ENCODE data around the gene FAU. TPM values are rescaled to one million over a fixed set of nuclear protein-coding genes. Genes with fewer than 3 reads are reported as not detected.

FAU gene
- polyA plus RNA-seq, 2 of the 4 experiments (the other 2 are of a cell fraction): 591 to 878 TPM

DNA sequence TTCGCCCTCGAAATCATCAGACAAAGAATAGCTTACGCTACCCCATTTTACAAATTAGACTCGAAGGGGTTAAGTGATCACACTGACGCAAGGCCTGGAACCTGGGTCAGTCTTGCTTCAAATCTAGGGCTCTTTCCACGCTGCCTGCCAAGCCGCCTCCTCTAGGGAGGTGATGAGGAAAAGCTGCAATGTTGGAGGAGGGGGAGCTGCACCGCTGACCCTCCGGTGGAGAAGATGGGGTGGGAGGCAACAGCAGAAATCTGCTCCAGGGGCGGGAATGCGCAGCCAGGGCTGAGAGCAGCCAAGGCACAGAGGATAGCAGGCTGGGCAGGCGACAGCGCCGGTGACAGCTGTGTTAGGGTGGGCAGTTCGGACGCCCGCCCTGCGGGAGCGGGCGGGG is 11.8 kb upstream of the FAU start:
- Histone ChIP-seq H3K4me1 (peaks cover 15% of the 10 kb centered on the region), H3K4me3 (peak overlapping the region; percentile 89), H3K27ac (peak overlapping the region; percentile 96 to 98), H3K9me3 (no peaks in the 10 kb centered on the region), H3K4me2 (peak overlapping the region; percentile 100)
- DNase-seq (ENCODE audit: low read depth in 1 of 2, low spot score in 1 of 2): no peak
- 1% methylated on average over 20 of the region's 20 CpGs for WGBS (ENCODE audit: missing lambda C conversion rate)
- ChIA-PET POLR2A (interaction anchor here (1.8 to 3.0 kb wide), 3 partner anchors 9 to 47 kb away, joined by 12 to 37 read pairs (median 28); partner anchors contain the start of genes CAPN1, FAU and MRPL49), CTCF (interaction anchor here (0.9 to 2.3 kb wide), 3 partner anchors 16 to 132 kb away, joined by 3 to 13 read pairs (median 3); partner anchors contain the start of genes TM7SF2 and ZNHIT2)
- no peak for TF ChIP-seq PHF8 (IDR thresholded peaks at IDR 0.05; ENCODE audit: borderline replicate concordance, low read depth)
- TF ChIP-seq REST (IDR thresholded peaks at IDR 0.05): peak; percentile 10; the same call in 1 of the 2 replicates
- FAIRE-seq: no peak
- ATAC-seq: peak in 1 of 2 experiments; percentile 0; a peak in 2 of 6 replicates

DNA sequence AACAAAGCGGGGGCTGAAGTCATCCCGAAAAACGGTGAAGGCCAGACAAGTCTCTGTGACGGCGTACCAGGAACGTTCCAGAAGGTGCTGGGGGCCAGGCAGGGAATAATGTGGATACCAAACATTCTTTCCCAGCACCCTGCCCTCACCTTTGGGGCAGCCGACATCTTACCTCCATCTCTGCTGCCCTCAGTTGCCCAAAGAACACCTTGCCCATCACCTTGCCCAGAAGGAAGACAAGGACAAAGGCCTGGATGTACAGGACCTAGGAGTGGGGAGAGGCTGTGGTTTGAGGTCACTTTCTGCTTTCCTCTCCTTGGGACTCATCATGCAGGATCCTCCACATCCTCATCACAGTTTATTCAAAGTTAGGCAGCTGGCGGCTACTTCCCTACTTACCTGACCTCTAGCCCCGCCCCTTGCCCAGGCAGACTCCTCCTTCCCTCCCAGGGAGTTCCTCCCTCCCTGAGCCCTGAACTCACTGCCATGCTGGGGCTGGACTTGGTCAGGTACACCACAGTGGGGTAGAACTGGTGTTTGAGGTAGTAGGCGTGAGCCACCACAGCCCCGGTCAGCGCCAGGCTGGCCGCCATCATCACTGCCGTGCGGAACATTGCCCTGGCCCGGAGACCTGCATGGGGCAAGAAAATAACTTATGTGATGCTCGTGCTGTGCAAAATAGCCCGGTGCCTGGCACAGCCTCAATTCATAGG is 11.2 kb upstream of the FAU start:
- H3K4me3 ChIP-seq: peak overlapping the region; percentile 89
- no peaks in the 10 kb centered on the region for H3K9me3 ChIP-seq
- FAIRE-seq (no peak), ATAC-seq (peak in 1 of 2 experiments; percentile 4; a peak in 3 of 6 replicates), DNase-seq (ENCODE audit: low read depth in 1 of 2, low spot score in 1 of 2) (peak; percentile 42 to 54)
- peak overlapping the region; percentile 96 to 98 for H3K27ac ChIP-seq
- H3K4me1 ChIP-seq: peaks cover 15% of the 10 kb centered on the region
- peak overlapping the region; percentile 100 for H3K4me2 ChIP-seq
- ChIA-PET POLR2A (interaction anchor here (3.0 kb wide), 1 partner anchor 11 kb away, joined by 37 read pairs; the partner anchor contains the start of genes FAU and MRPL49), CTCF (interaction anchor here (0.9 to 7.3 kb wide), 4 partner anchors 14 to 133 kb away, joined by 3 to 75 read pairs (median 8); partner anchors contain the start of genes FAU, MRPL49, TM7SF2 and ZNHIT2)
- TF ChIP-seq RFX5 (IDR thresholded peaks at IDR 0.05): no peak
- WGBS (ENCODE audit: missing lambda C conversion rate): 41% methylated on average over 18 of the region's 18 CpGs

DNA sequence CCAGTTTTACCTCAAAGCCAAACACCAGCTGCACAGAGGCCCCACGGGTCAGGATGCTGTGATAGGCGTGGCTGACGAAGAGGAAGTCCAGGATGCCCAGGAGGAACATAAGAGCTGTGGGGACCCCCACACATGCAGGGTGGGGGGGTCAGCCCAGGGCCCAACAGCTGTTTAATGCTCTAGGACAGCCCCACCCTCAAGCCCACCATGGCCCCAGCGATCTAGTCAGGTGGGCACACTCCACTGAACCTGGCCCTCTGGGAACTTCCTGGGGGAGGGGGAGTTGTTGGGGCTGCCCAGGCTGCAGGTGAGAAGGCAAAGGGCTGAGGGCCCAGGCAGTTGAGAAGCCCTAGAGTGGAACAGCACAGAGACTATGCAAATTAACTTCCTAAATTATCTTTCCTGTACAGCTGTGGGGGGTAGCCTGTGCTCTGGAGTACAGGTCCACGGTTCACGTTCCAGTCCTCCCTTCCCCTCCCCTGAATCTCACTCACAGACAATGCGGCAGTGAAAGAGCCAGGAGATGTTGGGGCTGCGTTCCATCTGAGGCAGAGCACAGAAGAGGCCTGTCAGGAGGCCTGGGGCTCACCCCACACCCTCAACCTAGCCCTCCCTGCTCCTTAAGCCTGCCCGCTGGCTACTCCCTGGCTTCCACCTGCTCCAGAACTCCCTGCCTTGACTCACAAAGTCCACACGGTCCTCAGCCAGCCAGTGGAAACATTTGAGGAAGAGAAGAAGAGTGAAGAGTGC is 10.5 kb upstream of the FAU start:
- FAIRE-seq (no peak), ATAC-seq (no peak), DNase-seq (ENCODE audit: low read depth in 1 of 2, low spot score in 1 of 2) (no peak)
- TF ChIP-seq NFE2L2 (conservative IDR thresholded peaks at IDR 0.05; ENCODE audit: low read length) (no peak), POLR2A (IDR thresholded peaks at IDR 0.05; ENCODE audit: low read length) (no peak), CBX8 (IDR thresholded peaks at IDR 0.05) (no peak), EP300 (IDR thresholded peaks at IDR 0.05) (no peak), FOSL2 (IDR thresholded peaks at IDR 0.05) (no peak), FOSL2 (CRISPR knock-in tag; IDR thresholded peaks at IDR 0.05) (no peak), FOXS1 (CRISPR knock-in tag; IDR thresholded peaks at IDR 0.05) (no peak), RFX5 (IDR thresholded peaks at IDR 0.05) (no peak), HOXB5 (CRISPR knock-in tag; IDR thresholded peaks at IDR 0.05) (no peak)
- no peak overlapping the region; the same call in 2 of the 3 replicates for H3K4me3 ChIP-seq
- H3K4me2 ChIP-seq: peak overlapping the region; percentile 100
- no peak overlapping the region for H3K27ac ChIP-seq
- no peaks in the 10 kb centered on the region for H3K9me3 ChIP-seq
- peaks cover 15% of the 10 kb centered on the region for H3K4me1 ChIP-seq
- ChIA-PET CTCF (interaction anchor here (2.3 to 7.3 kb wide), 2 partner anchors 13 to 20 kb away, joined by 9 to 75 read pairs; partner anchors contain the start of genes FAU, MRPL49, TM7SF2 and ZNHIT2), POLR2A (interaction anchor here (2.1 kb wide), 1 partner anchor 10 kb away, joined by 14 read pairs; the partner anchor contains the start of genes FAU and MRPL49)
- WGBS (ENCODE audit: missing lambda C conversion rate): 84% methylated on average over 10 of the region's 10 CpGs

DNA sequence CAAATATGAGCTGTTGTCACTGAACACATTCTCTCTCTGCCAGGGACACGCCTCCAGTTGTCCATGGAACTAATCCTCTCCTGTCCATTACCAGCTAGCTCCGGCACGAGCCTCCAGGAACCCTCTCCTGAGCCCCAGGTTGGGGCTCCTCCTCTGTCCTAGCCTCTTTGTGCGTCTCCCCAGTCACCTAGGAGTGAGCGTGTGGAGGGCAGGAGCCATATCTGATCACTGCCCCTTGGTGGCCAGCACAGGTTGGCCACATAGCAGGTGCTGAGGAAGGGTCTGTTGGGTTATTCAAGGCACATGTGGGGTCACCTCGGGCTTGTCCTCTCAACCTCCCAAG is 9.9 kb upstream of the FAU start:
- POLR2A ChIA-PET: interaction anchor here (0.5 to 2.1 kb wide), 2 partner anchors 10 to 353 kb away, joined by 3 to 14 read pairs; partner anchors contain the start of genes FAU and MRPL49
- 83% methylated on average over 6 of the region's 6 CpGs for WGBS (ENCODE audit: missing lambda C conversion rate)
- no peak for DNase-seq (ENCODE audit: low read depth in 1 of 2, low spot score in 1 of 2)
- no peak for TF ChIP-seq RAD21 (conservative IDR thresholded peaks at IDR 0.05 in 1 of 2, IDR thresholded peaks at IDR 0.05 in 1 of 2)
- TF ChIP-seq TFCP2L1 (CRISPR knock-in tag; IDR thresholded peaks at IDR 0.05): no peak
- TF ChIP-seq GATA3 (IDR thresholded peaks at IDR 0.05; ENCODE audit: borderline replicate concordance): no peak
- TF ChIP-seq, protein P1, sequence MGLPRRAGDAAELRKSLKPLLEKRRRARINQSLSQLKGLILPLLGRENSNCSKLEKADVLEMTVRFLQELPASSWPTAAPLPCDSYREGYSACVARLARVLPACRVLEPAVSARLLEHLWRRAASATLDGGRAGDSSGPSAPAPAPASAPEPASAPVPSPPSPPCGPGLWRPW (IDR thresholded peaks at IDR 0.05): no peak
- TF ChIP-seq MAFK (IDR thresholded peaks at IDR 0.05; ENCODE audit: partially characterized antibody): no peak
- TF ChIP-seq, protein P2, sequence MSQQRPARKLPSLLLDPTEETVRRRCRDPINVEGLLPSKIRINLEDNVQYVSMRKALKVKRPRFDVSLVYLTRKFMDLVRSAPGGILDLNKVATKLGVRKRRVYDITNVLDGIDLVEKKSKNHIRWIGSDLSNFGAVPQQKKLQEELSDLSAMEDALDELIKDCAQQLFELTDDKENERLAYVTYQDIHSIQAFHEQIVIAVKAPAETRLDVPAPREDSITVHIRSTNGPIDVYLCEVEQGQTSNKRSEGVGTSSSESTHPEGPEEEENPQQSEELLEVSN (IDR thresholded peaks at IDR 0.05; ENCODE audit: borderline replicate concordance, low read depth): no peak
- TF ChIP-seq EHMT2 (IDR thresholded peaks at IDR 0.05; ENCODE audit: low read depth): no peak
- TF ChIP-seq, protein P3, sequence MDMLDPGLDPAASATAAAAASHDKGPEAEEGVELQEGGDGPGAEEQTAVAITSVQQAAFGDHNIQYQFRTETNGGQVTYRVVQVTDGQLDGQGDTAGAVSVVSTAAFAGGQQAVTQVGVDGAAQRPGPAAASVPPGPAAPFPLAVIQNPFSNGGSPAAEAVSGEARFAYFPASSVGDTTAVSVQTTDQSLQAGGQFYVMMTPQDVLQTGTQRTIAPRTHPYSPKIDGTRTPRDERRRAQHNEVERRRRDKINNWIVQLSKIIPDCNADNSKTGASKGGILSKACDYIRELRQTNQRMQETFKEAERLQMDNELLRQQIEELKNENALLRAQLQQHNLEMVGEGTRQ (IDR thresholded peaks at IDR 0.05): no peak
- no peak for TF ChIP-seq JUN (IDR thresholded peaks at IDR 0.05)
- TF ChIP-seq RFX5 (IDR thresholded peaks at IDR 0.05): no peak
- no peak for TF ChIP-seq CEBPB (IDR thresholded peaks at IDR 0.05)
- TF ChIP-seq HEYL (CRISPR knock-in tag; IDR thresholded peaks at IDR 0.05): no peak
- no peak for TF ChIP-seq POLR2A (IDR thresholded peaks at IDR 0.05; ENCODE audit: low read length)
- TF ChIP-seq MAZ (IDR thresholded peaks at IDR 0.05; ENCODE audit: borderline replicate concordance, low read depth, low read length): no peak

More for the DNA sequence above, 9.9 kb upstream of the FAU start:
- Histone ChIP-seq H3K4me3 (no peak overlapping the region), H3K27ac (no peak overlapping the region), H3K9me3 (no peaks in the 10 kb centered on the region), H3K4me1 (peaks cover 15% of the 10 kb centered on the region), H3K4me2 (no peak overlapping the region)
- CTCF ChIA-PET: interaction anchor here (0.6 to 7.3 kb wide), 4 partner anchors 12 to 147 kb away, joined by 3 to 75 read pairs (median 12); partner anchors contain the start of genes FAU, MRPL49, TM7SF2 and ZNHIT2
- ATAC-seq (no peak), FAIRE-seq (no peak)

All from A549 (cell line).